Upper lobe of right lung (tissue), 1 donor: Measurements from ENCODE around the gene ALX1. TPM values are rescaled to one million over a fixed set of nuclear protein-coding genes. Genes with fewer than 3 reads are reported as not detected.

Source experiments
- ATAC-seq: fragments of 200-7000 bp; cut with Tn5 transposase; one replicate; pipeline ENCODE4 v1.9.1; 2020; ENCODE audit warnings: mild to moderate bottlenecking, moderate library complexity
- DNase-seq: peaks from one replicate; pipeline ENCODE4 v3.0.0-alpha.2; 2020
- H3K27ac ChIP-seq: fragments of 200-600 bp; one replicate; pipeline ENCODE4 v1.8.0; 2022
- H3K27me3 ChIP-seq: fragments of 200-600 bp; one replicate; pipeline ENCODE4 v1.8.0; 2022; ENCODE audit warnings: mild to moderate bottlenecking
- H3K36me3 ChIP-seq: fragments of 200-600 bp; one replicate; pipeline ENCODE4 v1.8.0; 2022
- H3K4me1 ChIP-seq: fragments of 200-600 bp; one replicate; pipeline ENCODE4 v1.8.0; 2022
- H3K4me3 ChIP-seq: fragments of 200-600 bp; one replicate; pipeline ENCODE4 v1.8.0; 2022; ENCODE audit warnings: mild to moderate bottlenecking
- H3K9me3 ChIP-seq: fragments of 200-600 bp; one replicate; pipeline ENCODE4 v1.8.0; 2022
- CTCF ChIP-seq: fragments of 200-600 bp; IDR thresholded peaks from one replicate; pipeline ENCODE4 v1.8.0; 2022; ENCODE audit warnings: antibody characterized with exemption
- intact Hi-C: fragments of 100-400 bp; cut with DNase I; formaldehyde crosslinking; loops from one replicate; pipeline ENCODE4 v1.11.0; 2022
- total RNA-seq: library from RNA; stranded (reverse); fragmentation: NEBNext Ultra II Directional; extraction: Animal tissue kit (Norgen Biotek cat#: 25700); gene quantifications from one replicate; pipeline ENCODE4 v1.2.1, GENCODE V29; 2021
- donor health status: DM: no; HTN: yes; CAD: no; lungs with severe emphysema.

Gene ALX1
- total RNA-seq, 1 donor from 2014 or later, result not detected

- H3K4me1 ChIP-seq, result peaks cover 11% of the 10 kb centered on the region
- no peak for DNase-seq
- no peak for ATAC-seq
- TF ChIP-seq CTCF, result no peak
- no peaks in the 10 kb centered on the region for H3K36me3 ChIP-seq
- peak overlapping the region; percentile 33 for H3K4me3 ChIP-seq
- intact Hi-C loops, result no loop called here
- no peak overlapping the region for H3K27ac ChIP-seq
- peaks cover 97% of the 10 kb centered on the region for H3K27me3 ChIP-seq
- no peaks in the 10 kb centered on the region for H3K9me3 ChIP-seq
Measured at GRCh38 chr12:85280984-85281630, 1.1 kb downstream of the ALX1 start.

- peaks cover 95% of the 10 kb centered on the region for H3K27me3 ChIP-seq
- intact Hi-C loops, result no loop called here
- TF ChIP-seq CTCF, result no peak
- DNase-seq (no peak), ATAC-seq (no peak)
- no peak overlapping the region for H3K4me3 ChIP-seq
- H3K9me3 ChIP-seq, result no peaks in the 10 kb centered on the region
- H3K36me3 ChIP-seq, result no peaks in the 10 kb centered on the region
- peaks cover 11% of the 10 kb centered on the region for H3K4me1 ChIP-seq
- H3K27ac ChIP-seq, result no peak overlapping the region
Measured at GRCh38 chr12:85281636-85282312, 1.8 kb downstream of the ALX1 start.

GRCh38 chr12:85283560-85283959 lies 3.5 kb downstream of the ALX1 start:
- no peak overlapping the region for H3K4me3 ChIP-seq
- H3K9me3 ChIP-seq, result no peaks in the 10 kb centered on the region
- H3K27ac ChIP-seq, result no peak overlapping the region
- H3K36me3 ChIP-seq, result no peaks in the 10 kb centered on the region
- ATAC-seq (no peak), DNase-seq (no peak)
- H3K27me3 ChIP-seq, result peaks cover 77% of the 10 kb centered on the region
- intact Hi-C loops, result no loop called here
- H3K4me1 ChIP-seq, result peaks cover 11% of the 10 kb centered on the region
- no peak for TF ChIP-seq CTCF

GRCh38 chr12:85296362-85296761 lies 16.3 kb downstream of the ALX1 start:
- no peak for DNase-seq
- TF ChIP-seq CTCF, result no peak

GRCh38 chr12:85299053-85299452 lies 19.0 kb downstream of the ALX1 start:
- intact Hi-C loops, result no loop called here
- H3K4me1 ChIP-seq, result no peaks in the 10 kb centered on the region
- no peak for ATAC-seq

More at GRCh38 chr12:85296362-85296761, 16.3 kb downstream of the ALX1 start:
- Histone ChIP-seq H3K4me3 (no peak overlapping the region), H3K9me3 (no peaks in the 10 kb centered on the region), H3K27ac (no peak overlapping the region), H3K36me3 (no peaks in the 10 kb centered on the region), H3K27me3 (no peaks in the 10 kb centered on the region), H3K4me1 (no peaks in the 10 kb centered on the region)
- no peak for ATAC-seq
- intact Hi-C loops, result no loop called here

More at GRCh38 chr12:85299053-85299452, 19.0 kb downstream of the ALX1 start:
- no peaks in the 10 kb centered on the region for H3K27me3 ChIP-seq
- no peak for TF ChIP-seq CTCF
- H3K9me3 ChIP-seq, result no peaks in the 10 kb centered on the region
- H3K36me3 ChIP-seq, result no peaks in the 10 kb centered on the region
- no peak for DNase-seq
- no peak overlapping the region for H3K4me3 ChIP-seq
- no peak overlapping the region for H3K27ac ChIP-seq
